22Rv1 (cell line): ENCODE results near the gene SLC8A1.

Experiments
- ZFX ChIP-seq: fragments of 450-650 bp; IDR thresholded peaks from 2 replicates; pipeline ENCODE4 v1.6.1; 2017; ENCODE audit warnings: antibody characterized with exemption, borderline replicate concordance
- TF ChIP-seq, protein P1 (sequence below): fragments of 450-650 bp; IDR thresholded peaks from 2 replicates; pipeline ENCODE4 v1.5.1; 2017; ENCODE audit warnings: mild to moderate bottlenecking

DNA sequence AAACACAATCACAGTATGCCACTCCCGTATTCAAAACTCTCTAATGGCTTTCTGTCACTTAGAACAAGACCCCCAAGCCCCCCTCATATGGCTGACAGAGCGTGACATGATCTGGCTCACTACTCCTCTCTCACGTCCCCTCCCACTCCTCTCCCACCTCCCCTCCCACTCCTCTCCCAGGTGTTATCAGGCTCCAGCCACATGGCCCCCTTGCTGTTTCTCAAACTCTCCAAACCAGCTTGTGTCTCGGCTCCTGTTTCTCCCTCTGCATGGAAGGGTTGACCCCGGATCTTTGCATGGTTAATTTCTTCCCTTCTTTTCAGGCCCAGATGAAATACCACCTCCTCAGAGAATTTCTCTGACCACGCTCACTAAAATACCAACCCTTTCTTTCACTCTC, 180.8 kb downstream of the SLC8A1 start:
- TF ChIP-seq, protein P1, sequence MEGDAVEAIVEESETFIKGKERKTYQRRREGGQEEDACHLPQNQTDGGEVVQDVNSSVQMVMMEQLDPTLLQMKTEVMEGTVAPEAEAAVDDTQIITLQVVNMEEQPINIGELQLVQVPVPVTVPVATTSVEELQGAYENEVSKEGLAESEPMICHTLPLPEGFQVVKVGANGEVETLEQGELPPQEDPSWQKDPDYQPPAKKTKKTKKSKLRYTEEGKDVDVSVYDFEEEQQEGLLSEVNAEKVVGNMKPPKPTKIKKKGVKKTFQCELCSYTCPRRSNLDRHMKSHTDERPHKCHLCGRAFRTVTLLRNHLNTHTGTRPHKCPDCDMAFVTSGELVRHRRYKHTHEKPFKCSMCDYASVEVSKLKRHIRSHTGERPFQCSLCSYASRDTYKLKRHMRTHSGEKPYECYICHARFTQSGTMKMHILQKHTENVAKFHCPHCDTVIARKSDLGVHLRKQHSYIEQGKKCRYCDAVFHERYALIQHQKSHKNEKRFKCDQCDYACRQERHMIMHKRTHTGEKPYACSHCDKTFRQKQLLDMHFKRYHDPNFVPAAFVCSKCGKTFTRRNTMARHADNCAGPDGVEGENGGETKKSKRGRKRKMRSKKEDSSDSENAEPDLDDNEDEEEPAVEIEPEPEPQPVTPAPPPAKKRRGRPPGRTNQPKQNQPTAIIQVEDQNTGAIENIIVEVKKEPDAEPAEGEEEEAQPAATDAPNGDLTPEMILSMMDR, result no peak
- TF ChIP-seq ZFX, result no peak
